KBM-7 (cell line): ENCODE data around the gene ASPRV1.

Experiments
- DNase-seq: peaks from one replicate; pipeline ENCODE4 v3.0.0-alpha.2; 2015
- in situ Hi-C: fragments of 300-500 bp; cut with MboI; formaldehyde crosslinking; loops from 2 replicates; pipeline ENCODE4 v1.14.3; 2020; ENCODE audit warnings: low sequenced_read_pairs, low pct_unique_long_range_greater_than_20kb, mixed read lengths

Gene ASPRV1

GRCh38 chr2:69992310-69993047, 31.0 kb upstream of the ASPRV1 start:
- in situ Hi-C loops, result no loop called here
- no peak for DNase-seq

GRCh38 chr2:69989441-69990105, 28.1 kb upstream of the ASPRV1 start:
- no peak for DNase-seq
- in situ Hi-C loops, result no loop called here

- no peak for DNase-seq
- in situ Hi-C loops, result no loop called here
Measured at GRCh38 chr2:69989009-69989408, 27.6 kb upstream of the ASPRV1 start.

GRCh38 chr2:69988086-69988635, 26.7 kb upstream of the ASPRV1 start:
- in situ Hi-C loops, result no loop called here
- no peak for DNase-seq

GRCh38 chr2:69986691-69987090, 25.3 kb upstream of the ASPRV1 start:
- in situ Hi-C loops, result no loop called here
- DNase-seq, result no peak

- in situ Hi-C loops, result no loop called here
- peak; percentile 86 for DNase-seq
Measured at GRCh38 chr2:69985688-69986087, 24.3 kb upstream of the ASPRV1 start.

GRCh38 chr2:69985216-69985615, 23.8 kb upstream of the ASPRV1 start:
- DNase-seq, result no peak
- in situ Hi-C loops, result no loop called here

- DNase-seq, result no peak
- in situ Hi-C loops, result no loop called here
Measured at GRCh38 chr2:69983392-69983966, 22.0 kb upstream of the ASPRV1 start.

- DNase-seq, result no peak
- in situ Hi-C loops, result no loop called here
Measured at GRCh38 chr2:69979902-69980807, 18.7 kb upstream of the ASPRV1 start.

- DNase-seq, result no peak
- in situ Hi-C loops, result no loop called here
Measured at GRCh38 chr2:69977906-69978482, 16.6 kb upstream of the ASPRV1 start.

GRCh38 chr2:69977186-69977585, 15.8 kb upstream of the ASPRV1 start:
- DNase-seq, result no peak
- in situ Hi-C loops, result no loop called here

- in situ Hi-C loops, result no loop called here
- no peak for DNase-seq
Measured at GRCh38 chr2:69975853-69976462, 14.5 kb upstream of the ASPRV1 start.

GRCh38 chr2:69975136-69975852, 13.9 kb upstream of the ASPRV1 start:
- no peak for DNase-seq
- in situ Hi-C loops, result no loop called here

GRCh38 chr2:69973335-69973735, 11.9 kb upstream of the ASPRV1 start:
- no peak for DNase-seq
- in situ Hi-C loops, result no loop called here

GRCh38 chr2:69972822-69973221, 11.4 kb upstream of the ASPRV1 start:
- no peak for DNase-seq
- in situ Hi-C loops, result no loop called here

GRCh38 chr2:69969991-69970390, 8.6 kb upstream of the ASPRV1 start:
- in situ Hi-C loops, result no loop called here
- DNase-seq, result no peak

- in situ Hi-C loops, result no loop called here
- no peak for DNase-seq
Measured at GRCh38 chr2:69969126-69969983, 7.9 kb upstream of the ASPRV1 start.
